ENCODE measurements around the gene SPINK13.
A peak's percentile ranks its signal among the peaks of the same experiment; 100 is the strongest.

Gene SPINK13

DNA sequence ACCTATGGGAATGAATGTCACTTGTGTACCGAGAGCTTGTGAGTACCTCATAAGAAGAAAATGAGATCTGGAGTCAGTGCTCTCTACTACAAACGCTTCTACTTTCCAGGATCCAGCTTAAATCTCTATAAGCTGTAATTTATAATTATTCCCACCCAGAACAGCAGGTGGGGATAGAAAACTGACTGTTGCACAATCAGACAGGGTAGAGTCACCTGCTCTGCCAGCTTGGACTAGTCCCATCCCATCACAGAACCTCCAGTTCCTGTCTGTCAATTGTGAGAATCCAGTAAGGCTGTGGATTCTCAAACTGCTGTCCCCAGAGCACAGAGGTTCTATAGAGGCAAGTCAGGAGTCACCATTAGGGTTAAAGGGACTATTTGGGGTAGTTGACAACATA lies 45.6 kb downstream of the SPINK13 start:
- DNase-seq, result no peak

DNA sequence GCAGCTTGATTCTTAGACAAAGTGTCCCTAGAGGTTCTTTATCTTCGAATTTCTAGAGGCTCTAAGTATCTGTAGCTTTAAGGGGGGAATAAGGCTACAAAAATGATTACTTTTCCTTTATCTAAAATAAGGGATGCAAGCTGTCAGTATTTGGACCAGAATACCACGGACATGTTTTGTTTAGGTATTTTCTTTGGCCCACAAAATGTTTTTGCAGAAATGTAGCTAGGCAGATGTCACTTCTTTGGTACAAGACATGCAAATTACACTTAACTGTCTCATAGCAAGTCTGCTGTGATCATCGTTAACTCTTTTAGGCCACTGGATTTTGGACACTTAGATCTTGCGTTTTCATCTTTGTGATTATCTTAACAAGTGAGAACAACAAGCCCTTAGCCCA lies 46.1 kb downstream of the SPINK13 start:
- DNase-seq, result no peak

DNA sequence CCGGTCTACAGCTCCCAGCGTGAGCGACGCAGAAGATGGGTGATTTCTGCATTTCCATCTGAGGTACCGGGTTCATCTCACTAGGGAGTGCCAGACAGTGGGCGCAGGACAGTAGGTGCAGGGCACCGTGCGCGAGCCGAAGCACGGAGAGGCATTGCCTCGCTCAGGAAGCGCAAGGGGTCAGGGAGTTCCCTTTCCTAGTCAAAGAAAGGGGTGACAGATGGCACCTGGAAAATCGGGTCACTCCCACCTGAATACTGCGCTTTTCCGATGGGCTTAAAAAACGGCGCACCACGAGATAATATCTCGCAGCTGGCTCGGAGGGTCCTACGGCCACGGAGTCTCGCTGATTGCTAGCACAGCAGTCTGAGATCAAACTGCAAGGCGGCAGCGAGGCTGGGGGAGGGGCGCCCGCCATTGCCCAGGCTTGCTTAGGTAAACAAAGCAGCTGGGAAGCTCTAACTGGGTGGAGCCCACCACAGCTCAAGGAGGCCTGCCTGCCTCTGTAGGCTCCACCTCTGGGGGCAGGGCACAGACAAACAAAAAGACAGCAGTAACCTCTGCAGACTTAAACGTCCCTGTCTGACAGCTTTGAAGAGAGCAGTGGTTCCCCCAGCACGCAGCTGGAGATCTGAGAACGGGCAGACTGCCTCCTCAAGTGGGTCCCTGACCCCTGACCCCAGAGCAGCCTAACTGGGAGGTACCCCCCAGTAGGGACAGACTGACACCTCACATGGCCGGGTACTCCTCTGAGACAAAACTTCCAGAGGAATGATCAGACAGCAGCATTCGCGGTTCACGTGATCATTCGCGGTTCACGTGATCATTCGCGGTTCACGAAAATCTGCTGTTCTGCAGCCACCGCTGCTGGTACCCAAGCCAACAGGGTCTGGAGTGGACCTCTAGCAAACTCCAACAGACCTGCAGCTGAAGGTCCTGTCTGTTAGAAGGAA lies 51.7 kb downstream of the SPINK13 start:
- peak in 2 of 14 donors; percentile 0 to 3 for DNase-seq

DNA sequence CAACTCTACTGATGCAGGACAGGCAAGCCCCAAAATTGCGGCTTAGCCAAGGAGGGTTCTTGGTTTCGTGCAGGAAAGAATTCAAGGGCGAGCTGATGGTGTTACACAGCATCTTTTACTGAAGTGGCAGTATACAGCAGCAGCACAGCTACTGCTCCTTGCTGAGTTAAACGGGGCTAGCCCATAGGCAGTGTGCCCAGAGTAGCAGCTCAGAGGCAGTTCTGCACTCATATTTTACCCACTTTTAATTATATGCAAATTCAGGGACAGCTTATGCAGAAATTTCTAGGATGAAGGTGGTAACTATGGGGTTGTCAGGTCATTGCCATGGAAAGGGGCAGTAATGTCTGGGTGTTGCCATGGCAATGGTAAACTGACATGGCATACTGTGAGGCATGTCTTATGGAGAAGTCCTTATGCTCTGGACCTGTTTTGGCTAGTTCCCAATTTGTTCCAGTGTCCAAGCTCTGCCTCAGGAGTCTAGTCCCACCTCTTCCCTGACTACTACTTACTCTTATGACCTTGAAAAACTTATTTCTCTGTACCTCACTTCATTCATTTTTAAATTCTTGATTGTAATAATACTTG lies 64.8 kb downstream of the SPINK13 start:
- no peak for DNase-seq

DNA sequence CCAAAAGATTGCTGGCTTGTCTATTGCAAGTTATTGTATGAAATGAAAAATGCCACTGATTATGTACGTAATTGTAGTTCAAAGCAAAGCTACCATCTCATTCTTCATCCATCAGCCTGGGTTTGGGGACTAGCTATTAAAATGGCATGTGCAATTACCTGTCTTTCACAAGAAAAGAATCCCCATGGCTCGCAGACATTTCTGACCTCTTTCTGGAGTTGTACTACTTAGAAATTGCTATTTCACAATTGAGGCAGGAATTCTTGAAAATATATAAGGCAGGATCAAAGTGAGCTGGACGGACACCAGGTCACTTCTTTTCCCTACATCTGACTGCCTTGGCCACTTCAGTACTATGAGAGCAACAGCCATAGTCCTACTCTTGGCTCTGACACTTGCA lies 66.7 kb downstream of the SPINK13 start, which contains the start of gene SPINK9:
Gene SPINK9 (plus strand): TSS at position 301 of the 400 bp plus-strand sequence. CDS start 55 bp downstream, at position 356.
- no peak for DNase-seq
